HepG2 (cell line): ENCODE measurements around the gene PRMT5. TPM values are rescaled to one million over a fixed set of nuclear protein-coding genes. Genes with fewer than 3 reads are reported as not detected.

ENCODE experiments used
- ATAC-seq: fragments of 200-7000 bp; cut with Tn5 transposase; 3 replicates; pipeline ENCODE4 v1.9.1; 2020; ENCODE audit warnings: mild to moderate bottlenecking, moderate library complexity
- BruUV-seq: library from RNA; stranded (reverse); fragments of 400-500 nt; replicated peaks from 2 replicates; lab custom pipeline; 2021; lab: Mats Ljungman, UMichigan
- CTCF ChIA-PET: fragments of 300-600 bp; formaldehyde crosslinking; extraction: SDS; loops from one replicate; lab custom pipeline; 2021; ENCODE audit warnings: low total read pairs, inconsistent platforms, low intra/inter-chr PET ratio; lab: Yijun Ruan, JAX
- POLR2A ChIA-PET: fragments of 350-600 bp; sonication (Branson Sonifier 250); formaldehyde crosslinking; loops from one replicate; lab custom pipeline; 2020; ENCODE audit warnings: antibody characterized with exemption, inconsistent platforms; lab: Yijun Ruan, JAX
- DNase-seq: peaks from one replicate; pipeline ENCODE4 v3.0.0-alpha.2; 2015; ENCODE audit warnings: low spot score
- FAIRE-seq: peaks from 3 replicates; lab custom pipeline; 2011; peaks lifted over from hg19 to GRCh38; lab: Jason Lieb, UNC
- H2AFZ ChIP-seq: one replicate; pipeline ENCODE4 v1.6.1; 2011; ENCODE audit warnings: low read length, inconsistent platforms
- H3K27ac ChIP-seq: fragments of 300-600 bp; 3 replicates; pipeline ENCODE4 v1.8.0; 2011; ENCODE audit warnings: mixed run types, mild to moderate bottlenecking, mixed read lengths, low read length, inconsistent platforms; ENCODE audit not compliant: insufficient read depth; ENCODE audit errors: extremely low read length
- H3K27me3 ChIP-seq, 2 experiments: fragments of 200-600 bp in 1 of 2; 2 replicates in 1 of 2; 3 replicates in 1 of 2; pipeline versions ENCODE4 v1.6.0 to v1.8.0; 2011; ENCODE audit warnings: low read length in 2 of 2, mild to moderate bottlenecking in 2 of 2, moderate library complexity in 2 of 2, inconsistent platforms in 1 of 2; ENCODE audit not compliant: insufficient read depth in 2 of 2, control insufficient read depth in 1 of 2
- H3K36me3 ChIP-seq, 2 experiments: fragments of 200-600 bp in 1 of 2; replicated peaks in 1 of 2; 2 replicates in 1 of 2; 3 replicates in 1 of 2; pipeline versions ENCODE4 v1.5.1 to v1.8.0; 2011; ENCODE audit warnings: low read length in 2 of 2, inconsistent platforms in 1 of 2; ENCODE audit not compliant: insufficient read depth in 2 of 2, control insufficient read depth in 1 of 2
- H3K4me1 ChIP-seq: 2 replicates; pipeline ENCODE4 v1.5.1; 2012; ENCODE audit warnings: low read length, inconsistent platforms; ENCODE audit not compliant: insufficient read depth
- H3K4me2 ChIP-seq: 2 replicates; pipeline ENCODE4 v1.6.0; 2011; ENCODE audit warnings: low read depth, low read length, inconsistent platforms
- H3K4me3 ChIP-seq, 3 experiments: fragments of 200-600 bp in 1 of 3; sonication (generic), shearing (Covaris generic) in 1 of 3; replicated peaks in 1 of 3; 2 replicates each; pipeline ENCODE4 v1.5.1; 2011 to 2016; ENCODE audit warnings: low read length in 3 of 3, inconsistent platforms in 2 of 3, low read depth in 2 of 3, mild to moderate bottlenecking in 2 of 3, control low read depth in 1 of 3, mixed read lengths in 1 of 3; ENCODE audit not compliant: insufficient read depth in 1 of 3
- H3K79me2 ChIP-seq: one replicate; pipeline ENCODE4 v1.6.1; 2011; ENCODE audit warnings: low read length, inconsistent platforms; ENCODE audit not compliant: insufficient read depth
- H3K9ac ChIP-seq: 2 replicates; pipeline ENCODE4 v1.6.0; 2011; ENCODE audit warnings: mild to moderate bottlenecking, low read depth, low read length, inconsistent platforms; ENCODE audit not compliant: insufficient read depth
- H3K9me3 ChIP-seq: 2 replicates; pipeline ENCODE4 v1.5.1; 2012; ENCODE audit warnings: mild to moderate bottlenecking, low read length
- H4K20me1 ChIP-seq: 2 replicates; pipeline ENCODE4 v1.6.0; 2011; ENCODE audit warnings: inconsistent platforms, mild to moderate bottlenecking, low read length, moderate library complexity; ENCODE audit not compliant: insufficient read depth
- CREM ChIP-seq, 2 experiments: sonication (generic) in 1 of 2; formaldehyde crosslinking in 1 of 2; IDR thresholded peaks; 2 replicates each; pipeline versions ENCODE4 v1.4.0 to v1.6.1; 2016 to 2020; ENCODE audit warnings: antibody characterized with exemption in 1 of 2, mild to moderate bottlenecking in 1 of 2, missing genetic modification reagents in 1 of 2
- DNMT3B ChIP-seq: conservative IDR thresholded peaks from 2 replicates; pipeline ENCODE4 v1.6.1; 2016; ENCODE audit warnings: missing biosample characterization, control low read depth
- EHMT2 ChIP-seq: fragments of 200-600 bp; sonication (generic); IDR thresholded peaks from 2 replicates; pipeline ENCODE4 v1.7.0; 2017; ENCODE audit warnings: antibody characterized with exemption, low read depth, low read length, borderline replicate concordance
- MXI1 ChIP-seq: IDR thresholded peaks from 3 replicates; pipeline ENCODE4 v1.6.1; 2012; ENCODE audit warnings: low read depth, low read length, inconsistent platforms, borderline replicate concordance
- NR1H2 ChIP-seq: sonication (generic); formaldehyde crosslinking; IDR thresholded peaks from 2 replicates; pipeline ENCODE4 v1.8.1; 2022; ENCODE audit warnings: low read depth, missing genetic modification reagents, borderline replicate concordance
- SOX13 ChIP-seq, 3 experiments: fragments of 450-650 bp in 1 of 3; sonication (generic) in 1 of 3; formaldehyde crosslinking in 1 of 3; IDR thresholded peaks in 2 of 3; conservative IDR thresholded peaks in 1 of 3; 2 replicates each; pipeline versions ENCODE4 v1.5.0 to v1.6.1; 2016 to 2020; ENCODE audit warnings: antibody characterized with exemption in 1 of 3, mild to moderate bottlenecking in 1 of 3, missing compliant biosample characterization in 1 of 3, missing genetic modification reagents in 1 of 3, moderate library complexity in 1 of 3
- TCF7L2 ChIP-seq: IDR thresholded peaks from 2 replicates; pipeline ENCODE4 v1.6.1; 2011; ENCODE audit warnings: mild to moderate bottlenecking, low read depth, low read length, moderate library complexity
- ZBTB1 ChIP-seq: sonication (generic); formaldehyde crosslinking; IDR thresholded peaks from 2 replicates; pipeline ENCODE4 v1.4.0; 2020; ENCODE audit warnings: missing genetic modification reagents, borderline replicate concordance
- ZMYM4 ChIP-seq: sonication (generic); formaldehyde crosslinking; IDR thresholded peaks from 2 replicates; pipeline ENCODE4 v1.8.1; 2023; ENCODE audit warnings: mild to moderate bottlenecking, missing genetic modification reagents
- ZNF432 ChIP-seq: sonication (generic); formaldehyde crosslinking; IDR thresholded peaks from 2 replicates; pipeline ENCODE4 v1.5.0; 2020; ENCODE audit warnings: missing genetic modification reagents, mild to moderate bottlenecking, borderline replicate concordance
- ZNF557 ChIP-seq: sonication (generic); formaldehyde crosslinking; IDR thresholded peaks from 2 replicates; pipeline ENCODE4 v1.4.0; 2020; ENCODE audit warnings: missing genetic modification reagents
- ZNF839 ChIP-seq: sonication (generic); formaldehyde crosslinking; IDR thresholded peaks from 2 replicates; pipeline ENCODE4 v1.4.0; 2020; ENCODE audit warnings: missing genetic modification reagents, mild to moderate bottlenecking, borderline replicate concordance
- ZNF850 ChIP-seq: sonication (generic); formaldehyde crosslinking; conservative IDR thresholded peaks from 2 replicates; pipeline ENCODE4 v1.9.0; 2021; ENCODE audit warnings: mild to moderate bottlenecking, missing genetic modification reagents
- WGBS: methylation state at CpG from one replicate; pipeline ENCODE4 v1.1.6; 2017; ENCODE audit warnings: low lambda C conversion rate; 5-methylcytosine and 5-hydroxymethylcytosine counted together
- in situ Hi-C: cut with HindIII; loops from 2 replicates; pipeline ENCODE4 v1.10.0; 2017; ENCODE audit warnings: low pct_unique_long_range_greater_than_20kb; ENCODE audit not compliant: extremely low pct_ligation_motif_present
- intact Hi-C: fragments of 100-400 bp; cut with micrococcal nuclease; formaldehyde crosslinking; loops from one replicate; pipeline ENCODE4 v1.10.0; 2022; ENCODE audit not compliant: unreplicated experiment
- polyA plus RNA-seq, 8 experiments: library from polyadenylated mRNA; depleted of rRNA in 3 of 8; stranded (reverse) in 7 of 8; unstranded in 1 of 8; fragments of >200 nt; fragmentation: Illumina TruSeq in 4 of 8; extraction: Trizol in 4 of 8; gene quantifications; 2 replicates each; pipeline versions ENCODE4 v1.2.1 to v1.2.3, GENCODE V29; 2011 to 2016; ENCODE audit warnings: low read depth in 4 of 8, missing spikeins in 1 of 8, mixed read lengths in 1 of 8; ENCODE audit not compliant: insufficient read depth in 1 of 8
- total RNA-seq, 5 experiments: library from RNA; depleted of rRNA; stranded (reverse); fragments of >200 nt; fragmentation: Illumina TruSeq; extraction: Trizol; gene quantifications; 2 replicates each; pipeline ENCODE4 v1.2.3, GENCODE V29; 2016; ENCODE audit warnings: low read depth in 1 of 5
- TF ChIP-seq, protein P1 (sequence below): sonication (generic); formaldehyde crosslinking; IDR thresholded peaks from 2 replicates; pipeline ENCODE4 v1.5.0; 2020; ENCODE audit warnings: mild to moderate bottlenecking, missing genetic modification reagents, borderline replicate concordance

Gene PRMT5
- total and polyA plus RNA-seq, 2 of the 13 experiments (the other 11 are each of a cell fraction or from before 2014, with no cell fraction given) = 210 to 354 TPM

DNA sequence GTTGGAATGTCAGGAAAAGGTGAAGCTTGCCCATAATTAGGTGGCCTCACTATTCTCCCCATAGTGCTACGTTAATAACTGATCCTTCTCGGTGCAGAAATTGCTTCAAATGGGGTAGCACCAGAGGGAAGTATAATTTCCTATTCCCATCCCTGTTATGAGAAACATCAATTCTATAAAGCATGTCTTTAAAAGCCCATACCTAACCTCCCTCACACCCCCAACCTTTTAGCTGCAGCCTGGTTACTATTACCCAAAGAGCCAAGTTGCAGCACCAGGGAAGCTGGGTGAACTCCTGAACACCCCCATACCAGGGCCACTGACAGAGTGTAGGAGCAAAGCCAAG, 25.5 kb downstream of the PRMT5 start:
- ChIA-PET CTCF (interaction anchor here (1.5 to 5.0 kb wide), 2 partner anchors 32 to 50 kb away, joined by 3 to 46 read pairs; partner anchors contain the start of gene LRP10), POLR2A (interaction anchor here (1.3 to 5.3 kb wide), 15 partner anchors 12 to 314 kb away, joined by 3 to 44 read pairs (median 9); partner anchors contain the start of genes ACIN1, AJUBA, C14orf119 and HAUS4)
- no peaks in the 10 kb centered on the region for H3K36me3 ChIP-seq
- H3K27me3 ChIP-seq = peaks cover 0 to 2% of the 10 kb centered on the region in 2 experiments; a peak in 1 of 5 replicates
- H3K9me3 ChIP-seq = no peaks in the 10 kb centered on the region
- peak overlapping the region; percentile 67 for H3K27ac ChIP-seq
- peak overlapping the region; percentile 19 for H3K4me2 ChIP-seq
- no peak overlapping the region for H2AFZ ChIP-seq
- H3K4me1 ChIP-seq = peaks cover 50% of the 10 kb centered on the region
- no peak overlapping the region for H3K4me3 ChIP-seq
- H4K20me1 ChIP-seq = no peaks in the 10 kb centered on the region
- H3K9ac ChIP-seq = 0 out of 2 replicates have a peak overlapping the region, but pooled peaks have one; percentile 0
- no peak for ATAC-seq
- no peak for DNase-seq
- H3K79me2 ChIP-seq = no peaks in the 10 kb centered on the region
- WGBS = 64% methylated on average over 2 of the region's 2 CpGs
- no peak for FAIRE-seq
- intact Hi-C loops = loop anchor here (1.0 kb wide), 2 partner anchors 26 to 32 kb away; partner anchors contain the start of genes LRP10 and PRMT5
- no TSS peak for BruUV-seq
- in situ Hi-C loops = loop anchor here (5.0 kb wide), 1 partner anchor 81 kb away; no protein-coding TSS in a partner anchor
- TF ChIP-seq ZMYM4 = no peak
- no peak for TF ChIP-seq DNMT3B (CRISPR knock-in tag)
- TF ChIP-seq CREM (IDR thresholded peaks at IDR 0.05) = no peak
- no peak for TF ChIP-seq CREM (CRISPR knock-in tag; IDR thresholded peaks at IDR 0.05)
- TF ChIP-seq ZNF850 (CRISPR knock-in tag) = 0 out of 2 replicates have a peak, but pooled peaks have one; percentile 72
- no peak for TF ChIP-seq ZNF557
- no peak for TF ChIP-seq ZNF432 (CRISPR knock-in tag)
- TF ChIP-seq MXI1 = no peak
- TF ChIP-seq TCF7L2 = no peak
- no peak for TF ChIP-seq ZNF839 (CRISPR knock-in tag)
- no peak for TF ChIP-seq SOX13 (IDR thresholded peaks at IDR 0.05)
- 0 out of 4 replicates have a peak, but pooled peaks of 1 of the 2 experiments have one; percentile 73 for TF ChIP-seq SOX13 (CRISPR knock-in tag; conservative IDR thresholded peaks at IDR 0.05 in 1 of 2, IDR thresholded peaks at IDR 0.05 in 1 of 2)
- TF ChIP-seq NR1H2 = no peak
- peak; percentile 11; the same call in 1 of the 2 replicates for TF ChIP-seq EHMT2
- TF ChIP-seq, protein P1, sequence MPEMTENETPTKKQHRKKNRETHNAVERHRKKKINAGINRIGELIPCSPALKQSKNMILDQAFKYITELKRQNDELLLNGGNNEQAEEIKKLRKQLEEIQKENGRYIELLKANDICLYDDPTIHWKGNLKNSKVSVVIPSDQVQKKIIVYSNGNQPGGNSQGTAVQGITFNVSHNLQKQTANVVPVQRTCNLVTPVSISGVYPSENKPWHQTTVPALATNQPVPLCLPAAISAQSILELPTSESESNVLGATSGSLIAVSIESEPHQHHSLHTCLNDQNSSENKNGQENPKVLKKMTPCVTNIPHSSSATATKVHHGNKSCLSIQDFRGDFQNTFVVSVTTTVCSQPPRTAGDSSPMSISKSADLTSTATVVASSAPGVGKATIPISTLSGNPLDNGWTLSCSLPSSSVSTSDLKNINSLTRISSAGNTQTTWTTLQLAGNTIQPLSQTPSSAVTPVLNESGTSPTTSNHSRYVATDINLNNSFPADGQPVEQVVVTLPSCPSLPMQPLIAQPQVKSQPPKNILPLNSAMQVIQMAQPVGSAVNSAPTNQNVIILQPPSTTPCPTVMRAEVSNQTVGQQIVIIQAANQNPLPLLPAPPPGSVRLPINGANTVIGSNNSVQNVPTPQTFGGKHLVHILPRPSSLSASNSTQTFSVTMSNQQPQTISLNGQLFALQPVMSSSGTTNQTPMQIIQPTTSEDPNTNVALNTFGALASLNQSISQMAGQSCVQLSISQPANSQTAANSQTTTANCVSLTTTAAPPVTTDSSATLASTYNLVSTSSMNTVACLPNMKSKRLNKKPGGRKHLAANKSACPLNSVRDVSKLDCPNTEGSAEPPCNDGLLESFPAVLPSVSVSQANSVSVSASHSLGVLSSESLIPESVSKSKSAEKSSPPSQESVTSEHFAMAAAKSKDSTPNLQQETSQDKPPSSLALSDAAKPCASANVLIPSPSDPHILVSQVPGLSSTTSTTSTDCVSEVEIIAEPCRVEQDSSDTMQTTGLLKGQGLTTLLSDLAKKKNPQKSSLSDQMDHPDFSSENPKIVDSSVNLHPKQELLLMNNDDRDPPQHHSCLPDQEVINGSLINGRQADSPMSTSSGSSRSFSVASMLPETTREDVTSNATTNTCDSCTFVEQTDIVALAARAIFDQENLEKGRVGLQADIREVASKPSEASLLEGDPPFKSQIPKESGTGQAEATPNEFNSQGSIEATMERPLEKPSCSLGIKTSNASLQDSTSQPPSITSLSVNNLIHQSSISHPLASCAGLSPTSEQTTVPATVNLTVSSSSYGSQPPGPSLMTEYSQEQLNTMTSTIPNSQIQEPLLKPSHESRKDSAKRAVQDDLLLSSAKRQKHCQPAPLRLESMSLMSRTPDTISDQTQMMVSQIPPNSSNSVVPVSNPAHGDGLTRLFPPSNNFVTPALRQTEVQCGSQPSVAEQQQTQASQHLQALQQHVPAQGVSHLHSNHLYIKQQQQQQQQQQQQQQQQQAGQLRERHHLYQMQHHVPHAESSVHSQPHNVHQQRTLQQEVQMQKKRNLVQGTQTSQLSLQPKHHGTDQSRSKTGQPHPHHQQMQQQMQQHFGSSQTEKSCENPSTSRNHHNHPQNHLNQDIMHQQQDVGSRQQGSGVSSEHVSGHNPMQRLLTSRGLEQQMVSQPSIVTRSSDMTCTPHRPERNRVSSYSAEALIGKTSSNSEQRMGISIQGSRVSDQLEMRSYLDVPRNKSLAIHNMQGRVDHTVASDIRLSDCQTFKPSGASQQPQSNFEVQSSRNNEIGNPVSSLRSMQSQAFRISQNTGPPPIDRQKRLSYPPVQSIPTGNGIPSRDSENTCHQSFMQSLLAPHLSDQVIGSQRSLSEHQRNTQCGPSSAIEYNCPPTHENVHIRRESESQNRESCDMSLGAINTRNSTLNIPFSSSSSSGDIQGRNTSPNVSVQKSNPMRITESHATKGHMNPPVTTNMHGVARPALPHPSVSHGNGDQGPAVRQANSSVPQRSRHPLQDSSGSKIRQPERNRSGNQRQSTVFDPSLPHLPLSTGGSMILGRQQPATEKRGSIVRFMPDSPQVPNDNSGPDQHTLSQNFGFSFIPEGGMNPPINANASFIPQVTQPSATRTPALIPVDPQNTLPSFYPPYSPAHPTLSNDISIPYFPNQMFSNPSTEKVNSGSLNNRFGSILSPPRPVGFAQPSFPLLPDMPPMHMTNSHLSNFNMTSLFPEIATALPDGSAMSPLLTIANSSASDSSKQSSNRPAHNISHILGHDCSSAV = no peak
- no peak for TF ChIP-seq ZBTB1 (CRISPR knock-in tag)
